GM18517 (cell line): ENCODE data around the gene ZNF648.
A peak's percentile ranks its signal among the peaks of the same experiment; 100 is the strongest.
"Not testable (repeated sequence)": the region's sequence is repeated elsewhere in the genome, so short reads cannot be mapped to it uniquely, and the experiment has no call there.

Source experiments
- ATAC-seq: cut with Tn5 transposase; IDR thresholded peaks from one replicate; pipeline ENCODE4 v1.9.1; 2021; ENCODE audit warnings: mild to moderate bottlenecking, moderate library complexity; ENCODE audit not compliant: unreplicated experiment

The ZNF648 gene

GRCh38 chr1:182029379-182030331 is 31.9 kb downstream of the ZNF648 start:
- ATAC-seq = peak; percentile 95

- no peak for ATAC-seq
Observed at GRCh38 chr1:182029002-182029378, 32.5 kb downstream of the ZNF648 start.

DNA sequence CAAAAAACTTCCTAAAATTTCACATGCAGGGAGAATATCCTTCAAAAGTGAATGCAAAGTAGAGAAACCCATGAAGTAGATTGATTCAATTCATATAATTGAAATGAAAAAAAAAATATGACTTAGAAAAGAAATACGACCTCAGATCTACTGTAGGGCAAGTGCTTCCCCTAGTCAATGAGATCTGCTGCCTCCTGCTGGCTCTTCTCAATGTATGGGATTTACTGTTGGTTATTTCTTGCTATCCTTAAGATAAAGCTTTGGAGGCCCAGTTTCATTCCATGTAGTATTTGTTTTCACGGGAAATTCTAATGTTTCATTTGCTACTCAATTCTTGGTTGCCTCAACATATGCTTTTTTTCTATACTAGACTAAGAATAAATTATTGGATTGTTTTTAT is 46.2 kb downstream of the ZNF648 start:
- ATAC-seq = no peak

DNA sequence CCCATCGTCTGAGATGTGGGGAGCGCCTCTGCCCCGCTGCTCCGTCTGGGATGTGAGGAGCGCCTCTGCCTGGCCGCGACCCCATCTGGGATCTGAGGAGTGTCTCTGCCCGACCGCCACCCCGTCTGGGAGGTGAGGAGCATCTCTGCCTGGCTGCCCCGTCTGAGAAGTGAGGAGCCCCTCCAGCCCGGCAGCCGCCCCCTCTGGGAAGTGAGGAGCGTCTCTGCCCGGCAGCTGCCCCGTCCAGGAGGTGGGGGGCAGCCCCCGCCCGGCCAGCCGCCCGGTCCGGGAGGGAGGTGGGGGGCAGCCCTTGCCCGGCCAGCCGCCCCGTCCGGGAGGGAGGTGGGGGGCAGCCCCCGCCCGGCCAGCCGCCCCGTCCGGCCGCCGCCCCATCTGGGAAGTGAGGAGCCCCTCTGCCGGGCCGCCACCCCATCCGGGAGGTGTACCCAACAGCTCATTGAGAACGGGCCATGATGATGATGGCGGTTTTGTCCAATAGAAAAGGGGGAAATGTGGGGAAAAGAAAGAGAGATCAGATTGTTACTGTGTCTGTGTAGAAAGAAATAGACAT is 50.6 kb downstream of the ZNF648 start:
- not testable (repeated sequence) for ATAC-seq

DNA sequence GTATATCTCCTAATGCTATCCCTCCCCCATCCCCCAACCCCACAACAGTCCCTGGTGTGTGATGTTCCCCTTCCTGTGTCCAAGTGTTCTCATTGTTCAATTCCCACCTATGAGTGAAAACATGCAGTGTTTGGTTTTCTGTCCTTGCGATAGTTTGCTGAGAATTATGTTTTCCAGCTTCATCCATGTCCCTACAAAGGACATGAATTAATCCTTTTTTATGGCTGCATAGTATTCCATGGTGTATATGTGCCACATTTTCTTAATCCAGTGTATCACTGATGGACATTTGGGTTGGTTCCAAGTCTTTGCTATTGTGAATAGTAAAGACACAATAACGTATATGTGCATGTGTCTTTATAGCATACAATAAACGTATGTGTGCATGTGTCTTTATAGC is 56.1 kb downstream of the ZNF648 start:
- not testable (repeated sequence) for ATAC-seq

GRCh38 chr1:182004601-182005000 is 56.9 kb downstream of the ZNF648 start:
- ATAC-seq = no peak
